Measurements from ENCODE around the gene LYL1.
A peak's percentile ranks its signal among the peaks of the same experiment; 100 is the strongest.

The LYL1 gene

DNA sequence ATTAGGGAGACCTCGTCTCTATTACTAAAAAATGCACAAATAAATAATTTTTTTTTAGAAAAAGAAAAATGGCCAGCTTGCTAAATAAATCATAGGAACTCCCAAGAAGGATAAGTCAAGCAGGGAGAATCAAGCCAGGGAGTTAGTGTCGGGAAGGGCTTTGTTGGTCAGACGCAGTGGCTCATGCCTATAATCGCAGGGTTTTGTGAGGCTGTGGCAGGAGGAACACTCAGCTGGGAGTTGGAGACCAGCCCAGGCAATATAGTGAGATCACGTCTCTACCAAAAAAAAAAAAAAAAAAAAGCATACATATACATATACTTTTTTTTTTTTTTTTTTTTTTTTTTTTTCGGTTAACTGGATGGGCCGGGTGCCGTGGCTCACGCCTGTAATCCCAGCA is 24.4 kb upstream of the LYL1 start:
- Histone ChIP-seq H3K4me3 (ENCODE audit: low read length) (no peak overlapping the region), H3K36me3 (ENCODE audit: control insufficient read depth, low read depth, low read length) (peaks cover 10% of the 10 kb centered on the region), H3K27me3 (ENCODE audit: control insufficient read depth, insufficient read depth, low read length) (no peaks in the 10 kb centered on the region), H3K4me1 (ENCODE audit: control insufficient read depth, low read depth, low read length) (no peaks in the 10 kb centered on the region), H3K9ac (ENCODE audit: low read length) (no peak overlapping the region), H3K9me3 (ENCODE audit: control insufficient read depth, low read depth, low read length) (no peaks in the 10 kb centered on the region), H3K27ac (ENCODE audit: low read length) (no peak overlapping the region)

DNA sequence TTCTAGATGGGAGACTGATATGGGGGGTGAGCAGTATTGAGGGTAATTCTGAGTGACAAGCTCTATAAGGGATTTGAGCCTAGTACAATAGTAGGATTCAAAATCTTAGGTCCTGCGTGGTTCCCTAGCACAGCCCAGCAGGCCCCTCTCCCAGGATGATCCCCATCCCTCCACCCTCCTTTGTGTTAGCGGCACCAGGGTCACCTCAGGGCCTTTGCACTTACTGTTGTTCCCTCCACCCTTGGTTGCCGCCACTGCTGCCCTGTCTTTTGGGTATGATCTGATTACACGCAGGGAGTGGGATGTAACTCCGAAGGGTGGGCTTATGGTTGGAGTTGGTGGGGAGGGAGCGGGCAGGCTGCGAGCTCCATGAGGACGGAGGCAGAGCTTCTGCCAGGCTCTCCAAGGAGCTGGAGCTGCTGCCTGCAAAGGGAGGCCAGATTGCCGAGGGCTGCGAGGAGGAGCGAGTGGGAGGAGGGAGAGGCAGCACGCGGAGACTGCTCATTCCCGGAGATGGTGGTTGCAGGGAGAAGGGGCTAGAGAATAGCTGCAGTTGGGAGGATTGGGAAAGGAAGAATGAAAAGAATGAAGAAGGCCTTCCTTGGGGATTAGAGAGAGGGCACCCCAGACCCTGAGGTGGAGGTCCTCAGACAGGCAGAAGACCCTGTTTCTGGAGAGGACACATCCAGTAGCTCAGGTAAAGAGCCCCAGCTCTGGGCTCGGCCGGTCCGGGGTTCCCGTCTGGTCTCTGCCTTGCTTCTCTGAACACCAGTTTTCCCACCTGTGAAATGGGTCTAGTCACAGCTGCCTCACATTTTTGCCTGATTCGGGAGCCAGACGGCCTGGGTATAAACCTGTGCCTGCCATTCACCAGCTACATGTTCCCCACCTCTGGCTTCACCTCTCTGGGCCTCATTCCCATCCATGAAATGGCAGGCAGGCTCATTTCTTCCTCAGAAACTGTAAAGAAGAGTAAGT is 20.6 kb upstream of the LYL1 start:
- peaks cover 20% of the 10 kb centered on the region for H3K4me1 ChIP-seq (ENCODE audit: control insufficient read depth, low read depth, low read length)
- H3K9me3 ChIP-seq (ENCODE audit: control insufficient read depth, low read depth, low read length) = no peaks in the 10 kb centered on the region
- no peaks in the 10 kb centered on the region for H3K27me3 ChIP-seq (ENCODE audit: control insufficient read depth, insufficient read depth, low read length)
- no peak overlapping the region for H3K4me3 ChIP-seq (ENCODE audit: low read length)
- no peak overlapping the region for H3K27ac ChIP-seq (ENCODE audit: low read length)
- H3K9ac ChIP-seq (ENCODE audit: low read length) = no peak overlapping the region
- peaks cover 10% of the 10 kb centered on the region for H3K36me3 ChIP-seq (ENCODE audit: control insufficient read depth, low read depth, low read length)

DNA sequence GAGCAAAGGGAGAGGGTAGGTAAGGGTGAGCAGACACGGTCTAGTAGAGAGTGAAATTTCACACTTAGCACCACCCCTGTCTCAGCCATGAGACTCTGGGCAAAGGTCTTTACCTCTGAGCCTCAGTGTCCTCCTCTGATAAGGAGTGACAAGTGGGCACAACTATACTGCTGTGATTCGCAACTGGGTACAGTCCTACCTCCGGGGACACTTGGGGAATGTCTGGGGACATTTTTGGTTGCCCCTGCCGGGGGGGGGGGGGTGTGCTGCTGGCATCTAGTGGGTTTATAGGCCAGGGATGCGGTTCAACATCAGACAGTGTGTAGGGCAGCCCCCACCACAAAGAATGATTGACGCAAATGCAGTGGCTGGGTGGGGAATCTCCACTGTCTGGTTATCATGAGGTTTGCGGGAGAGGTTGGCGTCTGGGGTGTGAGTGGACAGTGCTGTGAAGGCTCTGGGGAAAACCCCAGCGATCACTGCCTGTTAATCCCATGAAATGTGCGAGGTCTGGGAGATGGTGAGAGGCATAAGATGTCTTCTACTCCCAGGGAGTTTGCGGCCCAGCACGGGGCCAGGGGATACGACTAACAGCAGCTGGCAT is 19.7 kb upstream of the LYL1 start:
- Histone ChIP-seq H3K9me3 (ENCODE audit: control insufficient read depth, low read depth, low read length) (no peaks in the 10 kb centered on the region), H3K27ac (ENCODE audit: low read length) (no peak overlapping the region), H3K4me1 (ENCODE audit: control insufficient read depth, low read depth, low read length) (peaks cover 20% of the 10 kb centered on the region), H3K36me3 (ENCODE audit: control insufficient read depth, low read depth, low read length) (peaks cover 10% of the 10 kb centered on the region), H3K4me3 (ENCODE audit: low read length) (no peak overlapping the region), H3K27me3 (ENCODE audit: control insufficient read depth, insufficient read depth, low read length) (no peaks in the 10 kb centered on the region), H3K9ac (ENCODE audit: low read length) (no peak overlapping the region)

DNA sequence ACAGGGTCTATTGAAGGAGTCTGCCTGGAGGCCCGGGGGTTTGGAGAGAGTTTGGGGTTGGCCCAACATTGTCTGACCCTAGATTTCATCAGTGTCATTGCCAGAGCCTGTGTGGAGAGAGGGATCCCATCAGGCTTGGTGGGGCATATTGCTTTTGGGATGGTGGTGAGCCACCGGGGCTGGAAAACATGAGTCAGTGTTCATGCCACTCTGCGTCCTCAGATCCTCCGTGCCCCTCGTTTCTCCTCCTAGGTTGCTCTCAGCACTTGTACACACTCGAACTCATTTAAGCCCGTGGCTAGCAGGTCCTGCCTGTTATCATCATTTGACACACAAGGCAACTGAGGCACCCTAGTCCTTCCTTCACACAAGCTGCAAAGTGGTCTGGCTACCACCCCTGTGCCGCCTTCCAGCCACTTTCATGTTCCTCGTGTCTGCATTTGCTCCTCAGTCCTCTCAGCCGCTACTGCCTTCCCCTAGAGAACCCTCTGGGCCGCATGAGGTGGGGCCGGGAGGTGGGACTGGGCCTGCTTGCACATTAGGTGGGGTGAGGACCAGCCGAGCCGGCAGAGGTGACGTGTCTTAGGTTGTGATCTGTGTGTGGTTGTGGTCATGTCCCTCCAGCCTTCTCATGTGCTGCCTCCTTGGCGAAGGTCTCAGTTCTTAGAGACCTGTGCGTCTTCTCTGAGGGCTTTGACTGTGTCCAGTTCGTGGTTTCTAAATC is 19.1 kb upstream of the LYL1 start:
- no peak overlapping the region for H3K9ac ChIP-seq (ENCODE audit: low read length)
- H3K4me1 ChIP-seq (ENCODE audit: control insufficient read depth, low read depth, low read length) = peaks cover 24% of the 10 kb centered on the region
- H3K9me3 ChIP-seq (ENCODE audit: control insufficient read depth, low read depth, low read length) = no peaks in the 10 kb centered on the region
- H3K36me3 ChIP-seq (ENCODE audit: control insufficient read depth, low read depth, low read length) = peaks cover 10% of the 10 kb centered on the region
- H3K4me3 ChIP-seq (ENCODE audit: low read length) = no peak overlapping the region
- no peaks in the 10 kb centered on the region for H3K27me3 ChIP-seq (ENCODE audit: control insufficient read depth, insufficient read depth, low read length)
- H3K27ac ChIP-seq (ENCODE audit: low read length) = no peak overlapping the region

DNA sequence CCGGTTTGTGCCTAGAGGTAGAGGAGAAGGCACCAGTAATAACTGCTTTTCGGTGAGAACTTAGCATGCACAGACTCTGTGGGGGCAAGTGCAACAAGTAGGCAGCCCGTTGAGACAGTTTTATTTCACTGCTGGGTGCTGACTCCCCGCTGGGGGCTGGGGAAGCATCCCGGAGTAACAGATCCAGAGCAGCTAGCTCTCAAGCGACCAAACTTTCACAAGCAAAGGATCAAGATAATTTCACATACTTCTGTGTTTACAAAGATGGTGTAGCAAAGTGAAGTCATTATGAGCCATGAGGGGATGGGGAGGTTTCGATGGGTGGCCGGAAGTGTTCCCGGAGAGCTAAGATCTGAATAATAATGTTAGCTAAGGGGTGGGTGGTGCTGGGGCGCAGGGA is 18.2 kb upstream of the LYL1 start:
- Histone ChIP-seq H3K36me3 (ENCODE audit: control insufficient read depth, low read depth, low read length) (peaks cover 3% of the 10 kb centered on the region), H3K27me3 (ENCODE audit: control insufficient read depth, insufficient read depth, low read length) (no peaks in the 10 kb centered on the region), H3K9me3 (ENCODE audit: control insufficient read depth, low read depth, low read length) (no peaks in the 10 kb centered on the region), H3K9ac (ENCODE audit: low read length) (no peak overlapping the region), H3K4me1 (ENCODE audit: control insufficient read depth, low read depth, low read length) (peaks cover 24% of the 10 kb centered on the region), H3K4me3 (ENCODE audit: low read length) (peak overlapping the region; percentile 42), H3K27ac (ENCODE audit: low read length) (no peak overlapping the region)

DNA sequence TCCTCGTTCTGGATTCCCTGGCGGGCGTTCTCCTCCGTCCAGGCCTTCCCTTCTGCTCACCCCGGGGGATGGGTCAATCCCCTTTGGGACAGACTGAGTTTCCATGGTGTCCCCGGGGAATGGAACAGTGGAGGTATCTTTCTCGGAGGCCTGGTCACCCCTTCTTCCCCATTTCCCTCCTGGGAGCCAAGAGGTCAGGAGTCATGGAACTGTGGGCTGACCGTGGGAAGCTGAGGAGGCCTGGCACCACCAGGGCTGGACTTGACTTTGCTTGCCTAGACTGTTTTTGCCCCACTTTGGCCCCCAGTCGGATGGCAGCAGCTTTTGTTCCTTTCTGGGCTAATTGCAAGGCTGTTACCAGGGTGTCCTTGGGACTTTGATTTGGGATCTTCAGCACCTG is 17.4 kb upstream of the LYL1 start:
- no peak overlapping the region for H3K27ac ChIP-seq (ENCODE audit: low read length)
- no peak overlapping the region for H3K9ac ChIP-seq (ENCODE audit: low read length)
- H3K4me1 ChIP-seq (ENCODE audit: control insufficient read depth, low read depth, low read length) = peaks cover 27% of the 10 kb centered on the region
- peak overlapping the region; percentile 74 for H3K4me3 ChIP-seq (ENCODE audit: low read length)
- no peaks in the 10 kb centered on the region for H3K27me3 ChIP-seq (ENCODE audit: control insufficient read depth, insufficient read depth, low read length)
- peaks cover 3% of the 10 kb centered on the region for H3K36me3 ChIP-seq (ENCODE audit: control insufficient read depth, low read depth, low read length)
- H3K9me3 ChIP-seq (ENCODE audit: control insufficient read depth, low read depth, low read length) = no peaks in the 10 kb centered on the region

DNA sequence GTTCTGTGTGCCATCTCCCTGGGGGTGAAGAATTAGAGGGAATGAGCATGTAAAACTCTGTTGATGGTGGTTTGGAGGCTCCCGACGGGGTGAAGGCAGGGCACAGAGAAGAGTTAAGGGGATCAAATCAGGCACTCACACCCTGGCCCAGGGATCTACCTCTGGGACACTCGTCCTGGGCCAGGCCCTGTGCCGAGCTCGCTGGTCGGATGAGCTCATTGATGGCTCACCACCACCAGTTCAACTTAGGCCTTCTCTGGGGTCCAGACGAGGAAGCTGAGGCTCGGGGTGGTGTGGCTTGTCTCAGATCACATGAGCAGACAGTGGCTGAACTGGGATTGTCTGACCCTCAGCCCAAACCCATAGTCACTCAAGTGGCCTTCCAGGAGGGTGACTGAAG is 17.0 kb upstream of the LYL1 start:
- Histone ChIP-seq H3K9me3 (ENCODE audit: control insufficient read depth, low read depth, low read length) (no peaks in the 10 kb centered on the region), H3K36me3 (ENCODE audit: control insufficient read depth, low read depth, low read length) (peaks cover 5% of the 10 kb centered on the region), H3K4me3 (ENCODE audit: low read length) (peak overlapping the region; percentile 74), H3K27ac (ENCODE audit: low read length) (no peak overlapping the region), H3K9ac (ENCODE audit: low read length) (no peak overlapping the region), H3K4me1 (ENCODE audit: control insufficient read depth, low read depth, low read length) (peaks cover 27% of the 10 kb centered on the region), H3K27me3 (ENCODE audit: control insufficient read depth, insufficient read depth, low read length) (no peaks in the 10 kb centered on the region)

DNA sequence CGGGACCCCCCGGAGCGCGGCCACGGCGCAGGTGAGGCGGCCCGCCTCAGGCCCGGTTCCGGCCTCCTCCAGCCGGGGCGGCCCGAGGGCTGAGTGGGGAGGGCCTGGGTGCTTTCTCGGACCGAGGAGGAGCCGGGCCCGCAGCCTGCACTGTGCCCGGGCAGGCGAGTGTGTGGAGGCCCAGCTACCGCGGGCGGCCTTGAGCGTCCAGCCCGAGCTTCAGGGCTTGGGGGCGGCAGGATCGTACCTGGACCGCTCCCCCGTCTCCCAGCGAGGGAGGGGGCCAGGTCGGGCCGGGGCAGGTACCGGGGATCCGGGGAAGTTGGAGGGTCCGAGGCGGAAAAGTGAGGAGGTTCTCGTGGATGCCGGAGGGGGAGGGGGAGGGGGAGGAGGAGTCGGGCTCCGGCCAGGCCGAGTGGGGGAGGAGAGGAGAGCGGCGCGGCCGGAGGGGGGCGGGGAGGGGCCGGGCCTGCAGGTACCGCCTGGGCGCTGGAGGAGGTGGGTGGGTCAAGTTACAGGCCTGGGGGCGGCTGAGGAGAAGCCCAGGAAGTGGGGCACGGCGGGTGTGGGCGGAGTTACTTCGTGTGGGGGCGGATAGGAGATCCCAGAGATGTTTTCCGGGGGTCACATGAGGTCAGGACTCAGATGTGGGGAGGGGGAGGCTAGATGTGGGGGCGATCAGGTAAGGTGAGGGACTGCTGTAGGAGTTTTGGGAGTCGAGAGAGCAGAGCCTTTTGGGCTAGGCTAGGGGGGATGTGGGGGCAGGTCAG is 16.0 kb upstream of the LYL1 start:
- peaks cover 27% of the 10 kb centered on the region for H3K4me1 ChIP-seq (ENCODE audit: control insufficient read depth, low read depth, low read length)
- no peaks in the 10 kb centered on the region for H3K27me3 ChIP-seq (ENCODE audit: control insufficient read depth, insufficient read depth, low read length)
- H3K9ac ChIP-seq (ENCODE audit: low read length) = peak overlapping the region; percentile 91
- no peaks in the 10 kb centered on the region for H3K9me3 ChIP-seq (ENCODE audit: control insufficient read depth, low read depth, low read length)
- H3K4me3 ChIP-seq (ENCODE audit: low read length) = peak overlapping the region; percentile 74
- H3K27ac ChIP-seq (ENCODE audit: low read length) = peak overlapping the region; percentile 86
- peaks cover 12% of the 10 kb centered on the region for H3K36me3 ChIP-seq (ENCODE audit: control insufficient read depth, low read depth, low read length)

DNA sequence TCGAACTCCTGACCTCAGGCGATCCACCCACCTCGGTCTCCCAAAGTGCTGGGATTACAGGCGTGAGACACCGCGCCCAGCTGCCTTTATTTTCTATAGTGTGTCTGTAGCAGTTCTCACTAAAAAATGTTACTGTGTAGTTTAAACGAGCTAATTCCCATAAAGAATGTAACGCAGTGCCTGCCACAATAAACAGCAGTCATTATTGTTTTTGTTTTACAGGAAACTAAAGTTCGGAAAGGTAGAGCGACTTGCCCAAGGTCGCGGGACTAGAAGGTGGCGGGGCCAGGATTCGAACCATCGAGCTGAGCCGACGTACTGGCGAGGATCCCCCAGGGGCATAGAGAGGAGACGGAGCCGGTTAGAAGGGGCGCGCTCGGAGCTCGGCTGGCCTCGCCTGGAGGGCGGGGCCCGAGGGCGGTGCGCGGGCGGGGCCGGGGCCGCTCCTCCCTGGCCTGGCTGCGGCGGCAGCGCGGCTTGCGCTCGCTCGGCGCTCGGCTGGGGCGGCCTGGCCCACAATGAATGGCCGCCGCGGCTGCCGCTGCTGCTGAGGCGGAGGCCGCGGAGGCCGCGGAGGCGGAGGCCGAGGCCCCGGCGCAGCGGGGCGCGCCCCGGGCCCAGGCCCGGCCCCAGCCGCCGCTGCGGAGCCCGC is 15.2 kb upstream of the LYL1 start, which contains the start of gene NACC1:
Gene NACC1 (plus strand): TSS at position 493 of the 652 bp plus-strand sequence. CDS start 16,944 bp downstream, outside the sequence.
- peaks cover 17% of the 10 kb centered on the region for H3K36me3 ChIP-seq (ENCODE audit: control insufficient read depth, low read depth, low read length)
- peak within 1 kb of the TSS; percentile 91 for H3K9ac ChIP-seq (ENCODE audit: low read length)
- H3K4me3 ChIP-seq (ENCODE audit: low read length) = peak within 1 kb of the TSS; percentile 94
- no peaks in the 10 kb centered on the region for H3K27me3 ChIP-seq (ENCODE audit: control insufficient read depth, insufficient read depth, low read length)
- H3K4me1 ChIP-seq (ENCODE audit: control insufficient read depth, low read depth, low read length) = peaks cover 27% of the 10 kb centered on the region
- no peaks in the 10 kb centered on the region for H3K9me3 ChIP-seq (ENCODE audit: control insufficient read depth, low read depth, low read length)
- H3K27ac ChIP-seq (ENCODE audit: low read length) = peak within 1 kb of the TSS; percentile 86

DNA sequence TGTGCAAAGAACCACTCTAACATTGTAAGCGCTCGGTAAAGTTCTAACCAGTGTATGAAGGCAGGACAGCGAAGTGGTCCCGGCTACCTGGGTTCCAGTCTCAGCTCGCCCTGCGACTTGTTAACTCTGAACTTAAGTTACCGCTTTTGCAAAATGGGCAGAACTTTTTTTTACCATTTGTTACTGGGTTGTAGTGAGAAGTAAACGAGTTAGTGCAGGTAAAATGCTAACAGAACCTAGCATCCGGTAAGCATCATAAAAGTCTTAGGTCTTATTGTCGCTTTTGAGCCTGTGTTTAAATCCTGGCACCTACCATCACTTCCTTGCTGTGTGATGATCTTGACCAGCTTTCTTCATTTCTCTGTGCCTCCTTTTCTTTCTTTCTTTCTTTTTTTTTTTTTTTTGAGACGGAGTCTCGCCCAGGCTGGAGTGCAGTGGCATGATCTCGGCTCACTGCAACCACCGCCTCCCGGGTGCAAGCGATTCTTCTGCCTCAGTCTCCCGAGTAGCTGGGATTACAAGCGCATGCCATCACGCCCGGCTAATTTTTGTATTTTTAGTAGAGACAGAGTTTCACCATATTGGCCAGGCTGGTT is 14.6 kb upstream of the LYL1 start:
- no peaks in the 10 kb centered on the region for H3K9me3 ChIP-seq (ENCODE audit: control insufficient read depth, low read depth, low read length)

More for the DNA sequence above, 14.6 kb upstream of the LYL1 start:
- H3K9ac ChIP-seq (ENCODE audit: low read length) = no peak overlapping the region
- peaks cover 23% of the 10 kb centered on the region for H3K36me3 ChIP-seq (ENCODE audit: control insufficient read depth, low read depth, low read length)
- no peaks in the 10 kb centered on the region for H3K27me3 ChIP-seq (ENCODE audit: control insufficient read depth, insufficient read depth, low read length)
- H3K27ac ChIP-seq (ENCODE audit: low read length) = no peak overlapping the region
- peak overlapping the region; percentile 94 for H3K4me3 ChIP-seq (ENCODE audit: low read length)
- H3K4me1 ChIP-seq (ENCODE audit: control insufficient read depth, low read depth, low read length) = peaks cover 27% of the 10 kb centered on the region

Measured in iPS-18a (cell line).